Smooth muscle cell of trachea (primary cell): Measurements from ENCODE around the gene C19orf25. TPM values are rescaled to one million over a fixed set of nuclear protein-coding genes. Genes with fewer than 3 reads are reported as not detected.

ENCODE experiments used
- total RNA-seq: library from RNA; depleted of rRNA; stranded (reverse); fragments of >200 nt; gene quantifications from 2 replicates; pipeline ENCODE4 v1.2.1, GENCODE V29; 2014

The C19orf25 gene
- total RNA-seq: 30.8 and 41.5 TPM in 2 replicates

DNA sequence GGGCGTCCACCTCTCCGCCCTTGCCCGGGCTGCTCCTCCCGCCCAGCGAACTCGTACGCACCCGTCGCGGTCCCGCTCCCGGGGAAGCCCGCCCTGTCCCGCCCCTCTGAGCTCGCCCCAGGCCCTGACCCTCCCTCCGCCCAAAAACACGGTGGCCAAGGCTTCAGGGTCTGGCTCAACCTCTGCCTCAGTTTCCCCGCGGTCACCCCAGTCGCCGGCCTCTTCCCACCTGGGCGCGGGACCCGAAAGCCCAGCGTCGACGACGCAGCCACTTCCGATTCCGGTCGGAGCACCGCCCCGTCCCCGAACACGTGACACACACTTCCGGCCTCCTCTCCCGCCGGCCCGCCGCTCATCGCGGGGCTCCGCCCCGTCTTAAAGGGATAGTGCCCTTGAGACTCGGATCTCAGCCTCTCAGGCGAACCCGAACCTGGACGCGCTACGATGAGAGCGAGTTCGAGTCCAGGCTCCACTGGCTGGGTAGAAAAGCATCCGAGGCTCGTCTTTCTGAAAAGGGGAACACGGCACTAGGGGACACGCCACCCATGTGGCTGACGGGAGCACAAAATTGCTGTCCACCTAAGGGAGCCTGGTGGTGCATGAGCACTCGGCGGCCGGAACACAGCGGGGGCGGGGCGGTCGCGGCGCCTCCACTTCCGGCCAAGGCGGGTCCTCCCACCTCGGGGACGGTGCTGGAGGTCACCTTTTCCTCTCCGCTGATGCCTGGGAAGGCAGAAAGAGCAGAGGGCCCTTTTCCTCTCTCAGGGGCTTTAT, at the start of gene C19orf25:
C19orf25 (minus strand) TSS at position 282 of the 774 bp plus-strand sequence. CDS start 312 bp downstream, outside the sequence.

DNA sequence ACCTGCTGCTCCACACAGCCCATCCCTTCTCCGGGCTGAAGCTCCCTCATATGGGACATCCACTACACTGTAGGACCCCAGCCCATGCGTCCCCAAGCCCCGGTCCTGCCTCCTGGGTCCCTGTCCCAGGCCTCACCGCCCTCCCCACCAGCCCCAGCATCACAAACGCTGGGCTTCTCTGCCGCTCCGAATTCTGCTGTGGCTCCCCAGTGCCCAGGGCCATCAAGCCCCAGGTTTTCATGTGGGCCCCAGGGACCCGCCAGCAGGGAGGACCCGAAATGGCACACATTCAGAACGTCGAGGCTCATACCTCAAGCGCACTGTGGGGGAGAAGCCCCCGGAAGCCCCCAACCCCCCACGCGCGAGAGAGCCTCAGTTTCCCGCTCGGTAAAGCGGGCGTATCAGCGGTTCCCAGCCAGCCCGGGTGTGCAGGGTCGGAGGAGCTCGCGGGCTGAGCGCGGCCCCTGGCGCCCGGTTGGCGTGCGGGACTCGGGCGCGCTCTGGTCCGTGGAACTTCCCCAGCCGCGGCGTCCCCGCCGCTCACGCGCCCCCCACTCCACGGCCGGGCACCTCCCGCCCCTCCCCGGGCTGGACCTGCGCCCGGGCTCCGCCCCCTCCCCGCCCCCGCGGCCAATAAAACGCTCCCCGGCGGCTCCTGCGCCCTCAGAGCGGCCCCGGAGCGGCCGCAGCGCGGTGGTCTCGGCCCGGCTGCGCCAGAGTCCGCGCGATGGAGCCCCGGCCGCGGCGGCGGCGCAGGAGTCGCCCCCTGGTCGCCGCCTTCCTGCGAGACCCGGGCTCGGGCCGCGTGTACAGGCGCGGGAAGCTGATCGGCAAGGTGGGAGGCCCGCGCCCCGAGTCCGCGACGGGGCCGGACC, 44.6 kb upstream of the C19orf25 start, which contains the start of gene PLK5:
PLK5 (plus strand) TSS at position 666 of the 875 bp plus-strand sequence. CDS start 2,920 bp downstream, outside the sequence.

DNA sequence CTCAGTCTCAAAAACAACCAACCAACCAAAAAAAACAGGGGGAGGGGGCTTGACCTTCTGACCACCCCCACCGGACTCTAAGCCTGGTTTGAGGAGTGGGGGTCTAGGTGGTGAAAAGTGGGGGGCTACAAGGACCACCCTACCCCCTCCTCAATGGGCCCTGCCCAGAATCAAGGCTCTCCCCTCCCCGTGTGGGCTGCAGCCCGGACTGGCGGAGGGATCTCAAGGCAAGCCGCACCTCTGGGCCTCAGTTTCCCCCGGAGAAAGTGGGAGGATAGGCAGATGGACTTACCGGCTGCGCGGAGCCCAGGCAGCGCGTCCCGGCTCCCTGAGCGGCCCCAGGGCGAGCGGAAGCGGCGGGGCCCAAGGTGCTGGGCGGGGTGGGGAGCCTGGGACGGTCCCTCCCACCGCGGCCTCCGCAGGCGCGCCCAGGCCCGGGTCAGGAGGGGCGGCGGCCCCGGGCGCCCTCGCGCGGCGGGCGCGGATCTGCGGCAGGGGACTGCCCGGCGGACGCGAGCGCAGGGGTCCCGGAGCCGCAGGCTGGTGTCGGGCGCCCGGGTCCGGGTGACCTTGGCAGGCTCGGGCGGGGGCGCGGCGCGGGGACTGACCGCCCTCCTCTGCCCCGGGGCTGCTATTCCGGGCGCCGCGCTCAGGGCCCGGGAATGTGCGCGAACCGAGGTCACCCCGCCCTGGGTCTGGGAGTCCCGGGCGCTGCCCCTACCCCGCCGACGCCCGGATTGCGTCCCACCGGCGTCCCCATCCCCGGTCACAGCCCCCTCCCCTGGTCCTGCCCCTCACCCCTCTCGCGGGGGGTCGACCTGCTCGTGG, 33.9 kb upstream of the C19orf25 start, which contains the start of gene ADAMTSL5:
ADAMTSL5 (minus strand) TSS at position 349 of the 828 bp plus-strand sequence. CDS start 2,076 bp downstream, outside the sequence.

DNA sequence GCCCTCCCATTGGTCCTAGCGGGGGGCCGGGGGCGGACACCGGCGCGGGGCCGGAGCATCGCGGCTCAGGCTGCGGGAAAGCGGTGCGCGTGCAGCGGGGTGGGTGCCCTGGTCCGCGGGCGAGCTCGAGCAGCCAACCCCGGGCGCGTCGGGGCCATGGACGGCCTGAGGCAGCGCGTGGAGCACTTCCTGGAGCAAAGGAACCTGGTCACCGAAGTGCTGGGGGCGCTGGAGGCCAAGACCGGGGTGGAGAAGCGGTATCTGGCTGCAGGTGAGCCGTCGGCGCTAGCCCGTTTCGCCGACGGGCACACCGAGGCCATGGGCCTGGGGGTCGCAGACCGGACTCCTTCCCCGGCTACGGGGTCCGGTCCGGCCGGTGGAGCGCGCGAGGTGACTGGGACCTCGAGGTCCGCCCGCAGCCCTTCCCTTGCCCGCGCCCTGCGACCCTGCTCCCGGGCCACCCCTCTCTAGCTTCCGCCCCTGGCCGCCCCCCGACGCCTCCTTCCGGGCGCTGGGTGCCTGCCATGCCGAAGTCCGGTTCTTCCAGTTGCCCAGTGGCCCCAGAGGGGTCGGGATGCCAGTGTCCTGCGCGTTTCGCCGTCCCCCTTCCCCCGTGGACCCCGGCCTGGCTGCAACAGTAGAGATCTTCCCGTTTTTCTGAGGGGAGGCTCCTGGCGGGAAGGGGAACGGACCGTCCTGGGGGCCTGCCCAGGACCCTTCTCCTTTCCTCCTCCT, 12.3 kb upstream of the C19orf25 start, which contains the start of gene REEP6:
REEP6 (plus strand) TSS at position 68 of the 735 bp plus-strand sequence; CDS start at position 157, 89 bp downstream.

DNA sequence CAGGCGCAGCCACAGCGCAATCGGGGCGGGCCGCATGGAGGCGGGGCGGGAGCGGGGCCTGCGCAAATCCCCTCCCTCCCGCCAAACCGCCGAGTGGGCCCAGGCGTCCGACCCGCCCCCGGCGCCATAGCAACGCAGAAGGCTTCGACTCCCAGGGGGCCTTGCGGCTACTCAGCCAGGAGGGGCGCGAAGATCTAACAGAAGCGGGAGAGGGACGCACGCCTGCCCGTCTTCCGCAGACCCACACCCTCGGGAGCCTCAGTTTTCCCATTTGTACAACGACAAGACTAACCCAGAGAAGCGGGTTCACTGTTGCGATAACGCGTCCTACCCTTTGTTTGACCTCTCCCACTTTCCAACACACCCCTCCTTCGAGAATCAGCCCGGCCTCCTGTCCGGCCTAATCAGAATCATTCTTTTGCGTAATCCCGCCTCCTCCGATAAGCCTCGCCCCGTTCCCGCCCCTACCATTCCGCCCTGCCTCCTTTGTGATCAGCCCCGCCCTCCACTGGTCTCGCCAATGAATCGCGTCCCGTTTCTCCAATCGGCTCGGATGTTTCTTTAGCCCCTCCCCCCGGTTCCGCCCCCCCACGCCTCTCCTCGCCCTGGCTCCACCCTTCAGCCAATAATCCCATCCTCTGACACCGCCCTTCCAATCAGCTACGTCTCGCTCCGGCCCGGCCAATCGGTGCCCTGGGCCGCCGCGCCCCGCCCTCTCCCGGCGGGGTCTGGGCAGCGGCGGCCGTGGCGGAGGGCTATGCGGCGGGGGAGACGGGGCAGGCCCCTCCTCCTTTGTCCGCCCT, 11.5 kb upstream of the C19orf25 start, which contains the start of gene PCSK4:
PCSK4 (minus strand) TSS at position 40 of the 803 bp plus-strand sequence; CDS start at position 36, 4 bp downstream.

DNA sequence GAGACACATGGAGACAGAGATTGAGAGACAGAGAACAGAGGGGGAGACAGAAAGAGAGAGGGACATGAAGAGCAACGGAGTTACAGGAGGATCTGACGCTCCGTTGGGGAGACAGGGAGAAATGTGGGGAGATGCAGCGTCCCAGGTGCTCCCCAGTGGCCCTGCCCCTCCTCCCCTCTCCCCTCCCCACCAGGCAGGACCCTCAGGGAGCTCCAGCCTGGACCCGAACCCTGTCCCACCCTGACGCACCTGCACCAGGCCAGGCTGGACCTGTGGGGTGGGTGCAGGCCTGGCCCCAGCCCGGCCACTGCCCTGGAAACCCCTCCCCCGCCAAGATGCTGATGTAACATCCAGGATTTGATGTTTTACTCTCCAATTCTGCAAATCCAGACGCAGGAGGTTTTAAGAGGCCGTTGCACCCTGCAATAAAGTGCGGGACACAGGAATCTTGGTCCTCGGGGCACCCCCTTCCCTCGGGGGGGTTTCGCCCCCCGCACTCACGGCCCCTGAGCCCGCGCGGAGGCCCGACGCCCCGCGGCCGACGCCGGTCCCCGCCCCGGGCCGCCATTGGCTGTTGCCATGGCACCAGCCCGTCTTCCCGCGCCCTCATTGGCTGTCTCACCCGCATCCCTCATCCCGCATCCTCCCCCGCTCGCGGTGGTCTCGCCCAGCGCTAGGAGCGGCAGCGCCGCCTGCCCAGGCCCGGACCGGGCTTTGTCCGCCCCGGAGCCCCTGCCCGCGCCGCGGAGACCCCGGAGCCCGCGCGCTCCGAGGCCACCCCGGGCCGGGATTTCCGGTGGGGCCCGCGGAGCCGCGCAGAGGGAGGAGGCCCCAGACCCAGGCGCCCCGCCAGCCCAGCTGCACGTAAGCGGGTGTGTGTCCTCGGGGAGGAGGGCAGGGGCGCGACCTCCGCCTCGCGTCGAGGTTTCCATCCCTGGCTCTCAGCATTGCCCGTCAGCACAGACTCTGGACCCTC, 29.3 kb downstream of the C19orf25 start, which contains the start of gene APC2:
APC2 (plus strand) TSS at position 655 of the 976 bp plus-strand sequence. CDS start 2,881 bp downstream, outside the sequence.

DNA sequence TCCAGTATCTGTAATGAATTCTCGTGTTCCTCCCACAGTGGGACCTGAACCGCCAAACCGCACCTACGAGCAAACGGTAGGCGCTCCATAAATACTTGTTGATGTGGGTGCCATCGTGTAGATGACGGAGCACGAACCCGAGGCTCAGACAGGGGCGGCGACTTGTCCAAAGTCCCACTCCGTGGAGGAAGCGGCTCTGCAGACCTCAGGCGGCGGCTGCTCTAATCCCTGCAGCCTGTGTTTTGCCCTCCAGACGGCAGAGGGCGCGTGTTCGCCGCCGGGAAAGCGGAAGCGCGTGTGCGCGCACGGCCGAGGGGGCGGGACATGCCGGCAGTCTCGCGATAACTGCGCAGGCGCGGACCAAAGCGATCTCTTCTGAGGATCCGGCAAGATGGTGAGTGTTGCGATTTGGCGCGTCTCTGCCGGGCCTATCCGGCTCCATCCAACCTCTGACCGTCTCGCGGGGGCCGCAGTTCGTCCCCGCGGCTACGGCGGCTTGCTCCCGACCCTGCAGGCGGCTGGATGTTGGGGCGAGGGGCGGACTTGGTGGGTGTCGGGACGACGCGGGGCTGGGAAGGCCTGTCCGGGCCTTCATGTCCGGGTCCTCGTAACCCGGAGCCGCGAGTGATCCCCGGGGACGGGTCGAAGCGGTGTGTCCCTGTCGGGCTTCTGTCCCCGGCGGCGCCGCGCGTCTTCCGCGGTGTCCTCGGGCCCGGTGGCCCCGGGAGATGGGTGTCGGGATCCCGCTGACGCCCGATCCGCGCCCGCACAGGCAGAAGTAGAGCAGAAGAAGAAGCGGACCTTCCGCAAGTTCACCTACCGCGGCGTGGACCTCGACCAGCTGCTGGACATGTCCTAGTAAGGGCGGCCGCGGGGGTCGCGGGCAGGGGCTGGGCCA, 40.7 kb downstream of the C19orf25 start, which contains the start of gene RPS15:
RPS15 (plus strand) TSS at position 362 of the 898 bp plus-strand sequence; CDS start at position 392, 30 bp downstream.

Other genes starting within 250 kb of the C19orf25 start
- 1.6 and 5.3 TPM in 2 replicates for gene CBARP, start 241.2 kb downstream of the C19orf25 start, total RNA-seq
- 26.8 and 51.5 TPM in 2 replicates for gene ATP5F1D, start 237.5 kb downstream of the C19orf25 start, total RNA-seq
- 24.9 and 33.2 TPM in 2 replicates for gene MIDN, start 230.6 kb downstream of the C19orf25 start, total RNA-seq
- gene CIRBP, start 209.9 kb downstream of the C19orf25 start, total RNA-seq: 98.2 and 370 TPM in 2 replicates
- gene FAM174C, start 203.7 kb downstream of the C19orf25 start, total RNA-seq: 29.7 and 45.3 TPM in 2 replicates
- not detected in 2 replicates for gene EFNA2, start 193.3 kb downstream of the C19orf25 start, total RNA-seq
- 63.7 and 92.6 TPM in 2 replicates for gene NDUFS7, start 95.3 kb downstream of the C19orf25 start, total RNA-seq
- gene GAMT, start 77.7 kb downstream of the C19orf25 start, total RNA-seq: 33.7 and 61.5 TPM in 2 replicates
- 50.4 and 60.5 TPM in 2 replicates for gene DAZAP1, start 71.6 kb downstream of the C19orf25 start, total RNA-seq
- gene RPS15, start 40.8 kb downstream of the C19orf25 start, total RNA-seq: 434 and 768 TPM in 2 replicates
- gene APC2, start 29.1 kb downstream of the C19orf25 start, total RNA-seq: 0.29 and 0.83 TPM in 2 replicates
- 1.5 and 4.0 TPM in 2 replicates for gene PCSK4, start 11.1 kb upstream of the C19orf25 start, total RNA-seq
- 0.87 and 4.6 TPM in 2 replicates for gene REEP6, start 12.0 kb upstream of the C19orf25 start, total RNA-seq
- gene ADAMTSL5, start 33.8 kb upstream of the C19orf25 start, total RNA-seq: 5.7 and 11.7 TPM in 2 replicates
- gene PLK5, start 44.9 kb upstream of the C19orf25 start, total RNA-seq: 0.17 TPM in 1 of 2 replicates, not detected in the other
- 30.5 and 80.6 TPM in 2 replicates for gene MEX3D, start 89.1 kb upstream of the C19orf25 start, total RNA-seq
- gene MBD3, start 113.7 kb upstream of the C19orf25 start, total RNA-seq: 92.6 and 107 TPM in 2 replicates
- 59.3 and 98.6 TPM in 2 replicates for gene UQCR11, start 126.2 kb upstream of the C19orf25 start, total RNA-seq
- gene TCF3, start 173.4 kb upstream of the C19orf25 start, total RNA-seq: 81.0 and 88.7 TPM in 2 replicates